K562 (cell line): ENCODE results near the gene PTPRT. TPM values are rescaled to one million over a fixed set of nuclear protein-coding genes. Genes with fewer than 3 reads are reported as not detected.

Experiments
- ATAC-seq: fragments of 200-7000 bp; cut with Tn5 transposase; 3 replicates; pipeline ENCODE4 v1.9.1; 2020; ENCODE audit warnings: moderate library complexity
- BruUV-seq: library from RNA; stranded (reverse); fragments of 400-500 nt; replicated peaks from 2 replicates; lab custom pipeline; 2021; lab: Mats Ljungman, UMichigan
- CTCF ChIA-PET: fragments of 300-600 bp; formaldehyde crosslinking; extraction: SDS; loops from one replicate; lab custom pipeline; 2021; ENCODE audit warnings: low intra/inter-chr PET ratio; lab: Yijun Ruan, JAX
- POLR2A ChIA-PET: fragments of 300-600, 350-650 bp; sonication (Branson Sonifier 250); formaldehyde crosslinking; extraction: SDS; loops from one replicate; lab custom pipeline; 2021; ENCODE audit warnings: antibody characterized with exemption, inconsistent platforms; lab: Yijun Ruan, JAX
- DNase-seq, 4 experiments: peaks; one replicate each; pipeline versions ENCODE4 v3.0.0 to v3.0.0-alpha.2; 2011 to 2018; ENCODE audit warnings: low spot score in 3 of 4, mixed read lengths in 3 of 4; ENCODE audit errors: extremely low read depth in 1 of 4
- FAIRE-seq: peaks from 2 replicates; lab custom pipeline; 2011; peaks lifted over from hg19 to GRCh38; lab: Jason Lieb, UNC
- H2AFZ ChIP-seq: 2 replicates; pipeline ENCODE4 v1.6.0; 2011; ENCODE audit warnings: low read depth, low read length, control low read depth, inconsistent platforms
- H3K27ac ChIP-seq: fragments of 200-600 bp; 3 replicates; pipeline ENCODE4 v1.8.0; 2011; ENCODE audit warnings: low read depth, mild to moderate bottlenecking, control low read depth, inconsistent platforms, low read length, moderate library complexity, mixed read lengths; ENCODE audit errors: extremely low read depth
- H3K27me3 ChIP-seq, 2 experiments: fragments of 300-600 bp in 1 of 2; 2 replicates in 1 of 2; 3 replicates in 1 of 2; pipeline versions ENCODE4 v1.6.0 to v1.8.0; 2011; ENCODE audit warnings: inconsistent platforms in 2 of 2, low read length in 2 of 2, mild to moderate bottlenecking in 1 of 2, mixed read lengths in 1 of 2, moderate library complexity in 1 of 2; ENCODE audit not compliant: control insufficient read depth in 2 of 2, insufficient read depth in 2 of 2
- H3K36me3 ChIP-seq: fragments of 300-600 bp; 3 replicates; pipeline ENCODE4 v1.8.0; 2011; ENCODE audit warnings: mild to moderate bottlenecking, low read length, inconsistent platforms; ENCODE audit not compliant: control insufficient read depth, insufficient read depth
- H3K4me1 ChIP-seq, 2 experiments: fragments of 200-600 bp in 1 of 2; replicated peaks in 1 of 2; 2 replicates in 1 of 2; 3 replicates in 1 of 2; pipeline versions ENCODE4 v1.5.1 to v1.8.0; 2011; ENCODE audit warnings: inconsistent platforms in 2 of 2, low read length in 2 of 2, mild to moderate bottlenecking in 1 of 2, mixed read lengths in 1 of 2, moderate library complexity in 1 of 2; ENCODE audit not compliant: control insufficient read depth in 2 of 2, insufficient read depth in 2 of 2
- H3K4me2 ChIP-seq: 2 replicates; pipeline ENCODE4 v1.6.1; 2011; ENCODE audit warnings: low read length, control low read depth, inconsistent platforms, mixed read lengths; ENCODE audit not compliant: insufficient read depth
- H3K4me3 ChIP-seq: fragments of 200-600 bp; sonication (generic), shearing (Covaris generic); 2 replicates; pipeline ENCODE4 v1.5.1; 2016; ENCODE audit warnings: control low read depth, inconsistent platforms
- H3K79me2 ChIP-seq: fragments of 200-600 bp; 3 replicates; pipeline ENCODE4 v1.8.0; 2011; ENCODE audit warnings: low read length, inconsistent platforms; ENCODE audit not compliant: control insufficient read depth, insufficient read depth
- H3K9ac ChIP-seq, 2 experiments: 2 replicates each; pipeline versions ENCODE4 v1.6.0 to v1.6.1; 2011; ENCODE audit warnings: low read depth in 2 of 2, low read length in 2 of 2, control low read depth in 1 of 2, inconsistent platforms in 1 of 2, mild to moderate bottlenecking in 1 of 2, mixed read lengths in 1 of 2; ENCODE audit not compliant: insufficient read depth in 1 of 2
- H3K9me1 ChIP-seq: one replicate; pipeline ENCODE4 v1.6.0; 2011; ENCODE audit warnings: inconsistent platforms, mild to moderate bottlenecking, low read length, moderate library complexity; ENCODE audit not compliant: control insufficient read depth, insufficient read depth
- H3K9me3 ChIP-seq: replicated peaks from 2 replicates; pipeline ENCODE4 v1.5.1; 2011; ENCODE audit warnings: low read depth, low read length, inconsistent platforms; ENCODE audit not compliant: control insufficient read depth, insufficient read depth
- H4K20me1 ChIP-seq: replicated peaks from 2 replicates; pipeline ENCODE4 v1.6.1; 2011; ENCODE audit warnings: low read length, inconsistent platforms, mixed read lengths; ENCODE audit not compliant: control insufficient read depth, insufficient read depth
- DLX4 ChIP-seq: fragments of 250-450 bp; sonication (Bioruptor Pico); IDR thresholded peaks from 2 replicates; pipeline ENCODE4 v1.6.1; 2021; ENCODE audit warnings: mild to moderate bottlenecking
- KAT2B ChIP-seq: IDR thresholded peaks from one replicate; pipeline ENCODE4 v1.6.1; 2012; ENCODE audit warnings: low read depth, mild to moderate bottlenecking, control low read depth, inconsistent platforms, low read length, moderate library complexity
- KDM1A ChIP-seq, 2 experiments: fragments of 450-650 bp; IDR thresholded peaks; 2 replicates each; pipeline ENCODE4 v1.6.1; 2016; ENCODE audit warnings: mild to moderate bottlenecking in 2 of 2
- NCOA4 ChIP-seq: fragments of 450-650 bp; IDR thresholded peaks from 2 replicates; pipeline ENCODE4 v1.6.1; 2018; ENCODE audit warnings: mild to moderate bottlenecking; ENCODE audit not compliant: partially characterized antibody
- NFRKB ChIP-seq: fragments of 450-650 bp; IDR thresholded peaks from 2 replicates; pipeline ENCODE4 v1.6.1; 2016; ENCODE audit warnings: low read depth
- RBM25 ChIP-seq: fragments of 200-400 bp; formaldehyde crosslinking; IDR thresholded peaks from 2 replicates; pipeline ENCODE4 v1.6.1; 2018; ENCODE audit warnings: low read length, low read depth, moderate library complexity; ENCODE audit not compliant: severe bottlenecking
- RERE ChIP-seq: sonication (generic); formaldehyde crosslinking; IDR thresholded peaks from 2 replicates; pipeline ENCODE4 v1.8.0; 2023; ENCODE audit warnings: missing genetic modification reagents, mild to moderate bottlenecking, borderline replicate concordance
- ZFP36 ChIP-seq: fragments of 150-350 bp; IDR thresholded peaks from 2 replicates; pipeline ENCODE4 v1.6.1; 2018; ENCODE audit warnings: low read length, low read depth; ENCODE audit not compliant: partially characterized antibody
- ZNF143 ChIP-seq: sonication (generic); formaldehyde crosslinking; IDR thresholded peaks from 2 replicates; pipeline ENCODE4 v1.9.0; 2022; ENCODE audit warnings: mild to moderate bottlenecking, missing genetic modification reagents
- ZNF253 ChIP-seq: fragments of 250-450 bp; sonication (Bioruptor Pico); conservative IDR thresholded peaks from 2 replicates; pipeline ENCODE4 v1.6.1; 2021; ENCODE audit warnings: mild to moderate bottlenecking
- ZNF707 ChIP-seq: fragments of 250-450 bp; sonication (Bioruptor Pico); conservative IDR thresholded peaks from 2 replicates; pipeline ENCODE4 v1.8.0; 2022; ENCODE audit warnings: inconsistent platforms, mild to moderate bottlenecking, moderate library complexity
- WGBS: fragments of 100-300 bp; shearing (Covaris generic); methylation state at CpG from one replicate; pipeline ENCODE4 v1.1.6; 2016; ENCODE audit warnings: low coverage, mixed read lengths; ENCODE audit not compliant: insufficient coverage; ENCODE audit errors: missing lambda C conversion rate; 5-methylcytosine and 5-hydroxymethylcytosine counted together
- in situ Hi-C: fragments of 300-500 bp; cut with MboI; formaldehyde crosslinking; loops from 4 replicates; pipeline ENCODE4 v1.15.0; 2018; ENCODE audit warnings: inconsistent platforms, mixed read lengths
- intact Hi-C: fragments of 100-400 bp; cut with micrococcal nuclease; formaldehyde crosslinking; loops from 2 replicates; pipeline ENCODE4 v1.14.2; 2022
- polyA plus RNA-seq, 8 experiments: library from polyadenylated mRNA; depleted of rRNA in 4 of 8; stranded (reverse) in 5 of 8; unstranded in 3 of 8; fragments of >200 nt; fragmentation: Nextera tagmentation in 2 of 8; fragmentation: Illumina TruSeq in 1 of 8; extraction: Ambion mirVana in 2 of 8; extraction: Trizol in 1 of 8; gene quantifications; 2 replicates each; pipeline versions ENCODE4 v1.2.1 to v1.2.3, GENCODE V29; 2011 to 2014; ENCODE audit warnings: inconsistent platforms in 1 of 8, missing spikeins in 1 of 8
- total RNA-seq, 7 experiments: library from RNA; depleted of rRNA in 6 of 7; stranded (reverse); fragments of >200 nt in 6 of 7; fragmentation: Illumina TruSeq in 2 of 7; extraction: Trizol in 2 of 7; gene quantifications; 2 replicates each; pipeline versions ENCODE4 v1.2.1 to v1.2.3, GENCODE V29; 2011 to 2021; ENCODE audit warnings: low replicate concordance in 1 of 7

The PTPRT gene
- total and polyA plus RNA-seq, 9 of the 15 experiments (the other 6 are each of a cell fraction or from before 2014, with no cell fraction given): not detected

GRCh38 chr20:42906120-42906519 lies 283.6 kb downstream of the PTPRT start (continued):
- no peak for TF ChIP-seq ZNF253 (CRISPR knock-in tag)
- no peak for TF ChIP-seq RERE
- TF ChIP-seq ZNF143 (CRISPR knock-in tag): no peak

- H3K9me3 ChIP-seq: no peaks in the 10 kb centered on the region
- ATAC-seq (no peak), DNase-seq (no peak), FAIRE-seq (no peak)
- H3K27me3 ChIP-seq: 0 out of 5 replicates have a peak, but pooled peaks cover 0 to 6% of the 10 kb centered on the region in 2 experiments
- no TSS peak for BruUV-seq
- CTCF ChIA-PET: no interaction called here
- TF ChIP-seq NFRKB (no peak), ZNF707 (CRISPR knock-in tag) (no peak), DLX4 (CRISPR knock-in tag) (no peak), KAT2B (no peak), ZFP36 (peak; percentile 29), KDM1A (IDR thresholded peaks at IDR 0.05) (0 out of 4 replicates have a peak, but pooled peaks of 1 of the 2 experiments have one; percentile 20), RBM25 (peak; percentile 89), NCOA4 (no peak)
- in situ Hi-C loops (no loop called here), intact Hi-C loops (no loop called here)
- no peak overlapping the region for H2AFZ ChIP-seq
- H3K9ac ChIP-seq: no peak overlapping the region
- H3K4me3 ChIP-seq: no peak overlapping the region
- H3K9me1 ChIP-seq: no peaks in the 10 kb centered on the region
- POLR2A ChIA-PET: no interaction called here
- H3K27ac ChIP-seq: no peak overlapping the region
- WGBS: 0% methylated on average over 3 of the region's 3 CpGs
- H3K36me3 ChIP-seq: no peaks in the 10 kb centered on the region
- no peaks in the 10 kb centered on the region for H4K20me1 ChIP-seq
- no peaks in the 10 kb centered on the region for H3K79me2 ChIP-seq
- H3K4me1 ChIP-seq: no peaks in the 10 kb centered on the region
- H3K4me2 ChIP-seq: no peak overlapping the region
Observed at GRCh38 chr20:42902509-42902908, 287.2 kb downstream of the PTPRT start.
